ENCODE data around the gene COG6. TPM values are rescaled to one million over a fixed set of nuclear protein-coding genes. Genes with fewer than 3 reads are reported as not detected.

Gene COG6
- 10 to 100 TPM; 29.8 to 42.4 (median 33.6) TPM for polyA plus RNA-seq (ENCODE audit: insufficient read length in 4 of 4)

DNA sequence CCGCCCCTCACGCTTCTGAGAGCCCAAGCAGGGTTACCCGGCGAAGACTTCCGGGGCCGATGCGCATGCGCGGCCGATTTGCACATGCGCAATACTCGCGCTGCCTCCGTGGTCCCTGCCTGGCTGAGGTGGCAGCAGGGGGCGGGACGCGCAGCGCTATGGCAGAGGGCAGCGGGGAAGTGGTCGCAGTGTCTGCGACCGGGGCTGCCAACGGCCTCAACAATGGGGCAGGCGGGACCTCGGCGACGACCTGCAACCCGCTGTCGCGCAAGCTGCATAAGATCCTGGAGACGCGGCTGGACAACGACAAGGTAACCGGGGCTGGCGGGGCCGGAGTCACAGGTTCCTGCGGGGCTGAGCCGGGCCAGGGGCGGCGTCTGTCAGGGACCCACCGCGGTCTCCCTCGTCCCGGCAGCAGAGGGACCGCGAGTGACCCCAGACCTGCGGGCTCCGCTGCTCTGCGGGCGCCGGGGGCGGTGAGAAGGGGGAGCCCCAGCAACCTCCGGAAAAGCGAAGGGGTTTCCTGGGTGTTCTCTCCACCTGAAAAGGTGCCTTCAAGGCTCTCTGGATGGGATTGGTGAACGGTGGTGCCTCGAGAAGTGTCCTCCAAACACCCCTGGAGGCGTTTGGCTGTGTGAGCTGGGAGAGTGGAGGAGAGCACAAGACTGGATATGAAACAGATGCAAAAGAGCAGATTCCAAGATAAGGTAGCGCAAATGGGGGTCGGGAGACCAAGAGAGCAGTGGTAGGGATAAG lies at the start of gene COG6:
Gene COG6 (plus strand): TSS at position 94 of the 756 bp plus-strand sequence. CDS start 65 bp downstream, at position 159.
- peak; percentile 78 to 85 (median 81) for DNase-seq (ENCODE audit: low read depth in 4 of 4, low spot score in 3 of 4)

DNA sequence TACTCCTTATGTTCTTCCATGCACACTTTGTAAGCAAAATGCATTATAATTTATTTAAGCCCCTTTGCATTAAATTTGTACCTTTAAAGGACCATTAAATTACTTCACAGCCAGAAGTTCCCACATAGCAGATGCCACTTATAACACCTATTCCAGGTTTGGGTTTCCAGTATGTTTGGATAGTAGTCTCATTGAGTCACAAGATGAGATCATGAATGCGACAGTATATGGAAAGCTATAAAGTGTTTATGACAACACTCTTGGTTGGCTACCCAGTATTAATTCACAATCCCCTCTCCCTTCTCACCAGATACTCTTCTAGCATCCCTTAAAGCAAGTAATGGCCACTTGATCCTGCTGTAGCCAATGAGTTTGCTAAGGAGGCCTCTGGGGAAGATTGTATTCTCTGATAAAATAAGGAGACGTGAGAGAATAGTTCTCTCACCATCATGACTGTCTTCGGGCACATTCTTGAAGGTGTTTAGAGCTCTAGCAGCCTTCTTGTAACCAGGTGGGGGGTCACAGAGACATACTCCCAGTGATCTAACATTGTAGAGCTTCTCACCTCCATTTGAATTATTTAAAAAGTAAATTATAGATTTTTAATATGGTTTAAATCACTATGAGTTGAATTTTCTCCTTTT lies 49.7 kb upstream of the COG6 start:
- DNase-seq (ENCODE audit: low read depth in 4 of 4, low spot score in 3 of 4) = no peak

DNA sequence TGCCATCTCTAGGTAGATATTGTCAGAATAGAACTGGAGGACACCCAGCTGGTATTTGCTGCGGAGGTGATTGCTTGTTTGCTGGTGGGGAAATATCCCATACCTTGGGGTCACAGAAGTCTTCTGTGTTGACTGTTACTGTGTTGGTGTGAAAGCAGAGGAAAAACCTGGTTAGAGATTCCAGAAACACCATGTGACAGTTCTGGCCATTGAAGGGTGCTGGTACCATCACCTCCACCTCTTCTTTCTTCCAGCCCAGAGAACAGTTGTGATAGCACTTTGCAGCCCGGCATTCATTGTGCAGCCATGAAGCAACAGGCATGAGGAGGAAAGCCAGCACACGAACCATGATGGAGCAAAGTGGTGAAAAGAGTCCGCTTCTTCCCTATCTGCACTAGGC lies 47.6 kb upstream of the COG6 start:
- no peak for DNase-seq (ENCODE audit: low read depth in 4 of 4, low spot score in 3 of 4)

- DNase-seq (ENCODE audit: low read depth in 4 of 4, low spot score in 3 of 4) = peak in 3 of 4 donors; percentile 40 to 55 (median 47)
Observed at GRCh38 chr13:39612023-39612637, 43.3 kb upstream of the COG6 start.

DNA sequence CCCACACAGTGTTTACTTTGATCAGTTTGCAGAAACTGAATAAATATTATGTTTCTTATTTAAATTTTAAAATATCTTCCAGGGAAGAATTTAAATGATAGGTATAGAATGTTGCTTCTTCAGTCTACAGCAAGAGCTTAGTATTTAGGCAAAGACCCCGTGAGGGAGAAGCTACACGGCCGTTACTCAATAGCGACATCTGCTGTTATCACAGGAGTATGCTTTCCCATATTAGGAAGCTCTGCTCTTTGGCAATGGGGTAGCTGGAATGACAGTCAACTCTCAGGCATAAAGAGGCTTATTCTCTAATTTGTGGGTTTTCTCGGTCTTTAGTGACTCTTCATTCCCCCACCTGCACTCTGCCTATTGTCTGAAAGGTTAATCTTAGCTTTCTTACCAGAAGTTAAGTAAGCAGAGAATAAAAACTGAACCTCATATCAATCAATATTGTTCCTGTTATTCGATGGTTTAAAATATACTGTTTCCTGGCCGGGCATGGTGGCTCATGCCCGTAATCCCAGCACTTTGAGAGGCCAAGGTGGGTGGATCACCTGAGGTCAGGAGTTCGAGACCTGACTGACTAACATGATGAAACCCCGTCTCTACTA lies 39.3 kb upstream of the COG6 start:
- peak; percentile 28 to 46 (median 40) for DNase-seq (ENCODE audit: low read depth in 4 of 4, low spot score in 3 of 4)

DNA sequence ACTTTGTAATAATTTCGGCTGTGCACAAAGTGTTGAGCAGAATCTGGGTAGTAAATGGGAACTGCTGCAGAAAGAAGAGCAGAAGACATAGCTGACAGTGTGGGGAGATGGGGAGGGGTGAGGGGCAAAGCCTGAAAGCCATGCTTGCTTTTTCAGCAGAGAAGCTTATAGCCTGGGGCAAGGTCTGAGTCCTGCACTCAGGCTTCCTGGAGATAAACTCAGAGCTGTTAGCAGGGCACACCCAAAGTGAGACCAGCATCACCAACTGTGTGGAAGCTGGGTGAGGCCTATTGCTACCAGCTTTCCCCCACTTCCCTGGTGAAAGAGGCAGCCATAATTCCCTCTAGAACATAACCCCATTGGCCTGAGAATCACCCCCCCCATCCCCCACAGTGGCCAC lies 36.9 kb upstream of the COG6 start:
- no peak for DNase-seq (ENCODE audit: low read depth in 4 of 4, low spot score in 3 of 4)

- no peak for DNase-seq (ENCODE audit: low read depth in 4 of 4, low spot score in 3 of 4)
Observed at GRCh38 chr13:39623466-39623865, 32.0 kb upstream of the COG6 start.

GRCh38 chr13:39631307-39631706 lies 24.2 kb upstream of the COG6 start:
- DNase-seq (ENCODE audit: low read depth in 4 of 4, low spot score in 3 of 4) = no peak

DNA sequence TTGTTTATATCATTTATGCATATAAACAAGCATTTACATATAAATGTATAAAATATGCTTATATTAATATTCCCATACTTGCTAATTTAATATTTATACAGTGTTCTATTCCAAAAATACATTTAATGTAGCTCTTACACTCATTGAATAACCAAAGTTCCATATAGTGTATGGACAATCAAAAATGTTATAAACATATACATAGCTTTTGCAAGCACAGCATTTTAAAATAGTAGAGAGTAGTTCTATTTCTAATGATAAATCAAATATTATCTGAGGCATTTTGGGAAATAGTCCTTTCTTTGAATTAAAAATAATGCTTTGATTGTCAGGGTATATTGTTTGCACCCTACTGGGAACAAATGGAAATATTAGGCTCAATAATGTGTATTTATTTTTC lies 22.5 kb upstream of the COG6 start:
- no peak for DNase-seq (ENCODE audit: low read depth in 4 of 4, low spot score in 3 of 4)

DNA sequence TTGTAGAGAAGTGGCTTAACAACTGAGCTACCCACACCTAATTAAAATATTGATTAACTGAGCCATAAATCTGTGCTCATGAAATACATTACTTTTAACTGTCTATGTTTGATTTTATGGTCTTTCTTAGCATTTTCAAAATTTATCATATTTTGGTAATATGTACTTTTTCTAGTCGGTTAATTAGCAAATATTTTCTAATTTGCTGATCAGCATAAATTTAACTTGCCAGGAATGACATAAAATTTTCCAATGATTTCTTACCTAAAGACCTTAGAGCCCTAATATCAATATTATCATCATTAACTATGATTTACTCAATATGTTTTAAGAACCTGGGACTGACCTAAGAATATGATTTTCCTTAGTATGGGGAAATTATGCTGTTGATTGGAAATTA lies 19.9 kb upstream of the COG6 start:
- DNase-seq (ENCODE audit: low read depth in 4 of 4, low spot score in 3 of 4) = no peak

GRCh38 chr13:39637890-39638289 lies 17.6 kb upstream of the COG6 start:
- DNase-seq (ENCODE audit: low read depth in 4 of 4, low spot score in 3 of 4) = no peak

- DNase-seq (ENCODE audit: low read depth in 4 of 4, low spot score in 3 of 4) = no peak
Observed at GRCh38 chr13:39641645-39642044, 13.8 kb upstream of the COG6 start.

GRCh38 chr13:39646122-39646521 lies 9.3 kb upstream of the COG6 start:
- no peak for DNase-seq (ENCODE audit: low read depth in 4 of 4, low spot score in 3 of 4)

DNA sequence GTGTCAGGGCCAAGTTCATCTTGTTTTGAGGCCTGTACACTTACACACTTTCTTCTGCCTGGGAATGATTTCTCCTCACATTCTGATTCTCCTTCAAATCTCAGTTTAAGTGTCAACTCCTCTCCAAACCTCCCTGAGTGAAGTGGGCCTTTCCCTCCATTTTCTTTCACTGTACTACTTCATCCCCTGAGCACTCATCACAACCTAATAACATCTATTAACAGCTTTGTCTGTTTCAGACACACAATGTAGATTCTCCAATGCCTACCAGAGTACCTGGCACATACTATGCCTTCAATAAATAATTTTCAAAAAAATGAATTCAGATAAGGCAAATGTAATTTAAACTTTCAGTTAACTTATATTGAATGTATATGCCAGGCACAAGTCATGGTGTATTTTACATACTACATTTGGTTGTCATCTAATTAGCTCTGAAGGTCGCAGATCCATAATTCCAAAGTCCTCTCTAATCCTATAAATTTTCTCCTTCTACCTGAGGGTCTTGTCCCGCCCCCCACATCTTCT lies 357 bp upstream of the COG6 start:
- DNase-seq (ENCODE audit: low read depth in 4 of 4, low spot score in 3 of 4) = no peak

- DNase-seq (ENCODE audit: low read depth in 4 of 4, low spot score in 3 of 4) = peak in 1 of 4 donors; percentile 1
Observed at GRCh38 chr13:39656325-39656677, 839 bp downstream of the COG6 start.

GRCh38 chr13:39663508-39663907 lies 8.0 kb downstream of the COG6 start:
- DNase-seq (ENCODE audit: low read depth in 4 of 4, low spot score in 3 of 4) = no peak

DNA sequence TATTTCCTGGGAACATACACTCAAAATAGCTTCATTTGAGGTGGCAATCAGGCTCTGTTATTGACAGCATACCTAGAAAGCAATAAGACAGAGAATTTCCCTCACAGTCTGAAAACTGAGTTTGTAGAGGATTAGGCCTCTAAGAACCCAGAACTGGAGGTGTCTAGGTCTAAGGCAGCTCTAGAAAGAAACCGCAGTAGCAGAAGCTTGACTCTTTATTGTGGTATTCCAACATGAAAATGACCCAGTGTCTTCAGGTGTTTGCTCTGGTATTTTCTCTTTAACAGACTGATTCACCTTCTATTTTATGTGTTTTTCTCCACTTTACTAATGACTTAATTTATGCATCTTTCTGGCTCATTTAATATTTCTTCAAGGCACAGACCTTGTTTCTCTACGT lies 8.5 kb downstream of the COG6 start:
- DNase-seq (ENCODE audit: low read depth in 4 of 4, low spot score in 3 of 4) = no peak

DNA sequence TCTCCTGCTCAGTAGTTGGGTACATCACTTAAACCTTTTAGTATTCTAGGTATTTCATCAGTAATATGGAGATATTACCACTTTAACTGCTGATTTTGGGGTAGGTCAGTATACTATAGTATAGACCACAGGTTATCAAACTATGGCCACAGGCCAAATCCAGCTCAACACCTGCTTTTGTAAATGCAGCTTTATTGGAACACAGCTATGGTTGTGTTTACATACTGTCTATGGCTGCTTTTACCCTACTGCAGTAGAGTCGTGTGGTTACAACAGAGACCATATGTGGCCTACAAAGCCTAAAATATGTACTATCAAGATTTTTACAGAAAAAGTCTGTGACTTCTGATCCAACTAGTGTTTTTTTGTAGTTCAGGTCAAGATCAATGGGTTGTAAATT lies 10.3 kb downstream of the COG6 start:
- DNase-seq (ENCODE audit: low read depth in 4 of 4, low spot score in 3 of 4) = no peak

GRCh38 chr13:39670445-39670844 lies 15.0 kb downstream of the COG6 start:
- DNase-seq (ENCODE audit: low read depth in 4 of 4, low spot score in 3 of 4) = no peak

DNA sequence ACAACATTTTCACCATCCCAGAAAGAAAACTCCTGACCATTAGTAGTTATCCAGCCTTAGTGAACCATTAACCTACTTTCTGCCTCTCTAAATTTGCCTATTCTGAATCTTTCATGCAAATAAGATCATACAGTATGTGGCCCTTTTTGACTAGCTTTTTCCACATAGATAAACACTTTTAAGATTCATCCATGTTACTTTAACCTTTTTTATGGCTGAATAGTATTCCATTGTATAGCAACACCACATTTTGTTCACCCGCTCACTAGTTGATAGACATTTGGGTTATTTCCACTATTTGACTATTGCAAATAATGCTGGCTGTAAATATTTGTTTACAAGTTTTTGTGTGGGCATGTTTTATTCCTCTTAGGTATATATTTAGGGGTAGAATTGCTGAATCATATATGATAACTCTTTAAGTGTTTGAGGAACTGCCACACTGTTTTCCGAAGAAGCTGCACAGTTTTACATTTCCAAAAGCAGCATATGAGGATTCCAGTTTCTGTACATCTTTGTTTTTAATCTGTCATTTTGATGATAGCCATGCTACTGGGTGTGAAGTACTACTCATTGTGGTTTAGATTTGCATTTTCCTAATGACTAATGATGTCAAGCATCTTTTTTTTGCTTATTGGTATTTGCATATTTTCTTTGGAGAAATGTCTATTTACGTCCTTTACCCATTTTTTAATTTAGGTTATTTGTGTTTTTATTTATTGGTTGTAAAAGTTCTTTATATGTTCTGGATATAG lies 17.1 kb downstream of the COG6 start:
- no peak for DNase-seq (ENCODE audit: low read depth in 4 of 4, low spot score in 3 of 4)
